OCI-LY1 (cell line): ENCODE results near the gene NACC1.

Experiments
- H2AFZ ChIP-seq: fragments of 200-600 bp; sonication (generic), shearing (Covaris generic); 2 replicates; pipeline ENCODE4 v1.6.0; 2014; ENCODE audit warnings: antibody characterized with exemption, mild to moderate bottlenecking, low read length
- H3F3A ChIP-seq: fragments of 200-600 bp; sonication (generic), shearing (Covaris generic); 2 replicates; pipeline ENCODE4 v1.6.0; 2014; ENCODE audit warnings: mild to moderate bottlenecking, antibody characterized with exemption, low read length, moderate library complexity; ENCODE audit not compliant: insufficient read depth
- H3K27ac ChIP-seq: fragments of 200-600 bp; sonication (generic); 2 replicates; pipeline ENCODE4 v1.5.1; 2014; ENCODE audit warnings: low read length, mixed run types, mild to moderate bottlenecking, low read depth; ENCODE audit not compliant: poor library complexity, severe bottlenecking
- H3K27me3 ChIP-seq: fragments of 200-600 bp; sonication (generic); 2 replicates; pipeline ENCODE4 v1.6.0; 2014; ENCODE audit warnings: antibody characterized with exemption, mild to moderate bottlenecking, low read length, moderate library complexity; ENCODE audit not compliant: insufficient read depth
- H3K36me3 ChIP-seq: fragments of 200-600 bp; sonication (generic); 2 replicates; pipeline ENCODE4 v1.6.1; 2014; ENCODE audit warnings: mild to moderate bottlenecking, antibody characterized with exemption, low read length, moderate library complexity, mixed read lengths; ENCODE audit not compliant: insufficient read depth
- H3K4me1 ChIP-seq: fragments of 200-600 bp; sonication (generic); 2 replicates; pipeline ENCODE4 v1.5.1; 2014; ENCODE audit warnings: mild to moderate bottlenecking, low read length, moderate library complexity; ENCODE audit not compliant: insufficient read depth, severe bottlenecking
- H3K4me2 ChIP-seq: fragments of 200-600 bp; sonication (generic), shearing (Covaris generic); 2 replicates; pipeline ENCODE4 v1.6.1; 2014; ENCODE audit warnings: low read length
- H3K4me3 ChIP-seq: fragments of 200-600 bp; sonication (generic); 2 replicates; pipeline ENCODE4 v1.5.1; 2014; ENCODE audit warnings: low read length, low read depth, mild to moderate bottlenecking, mixed read lengths; ENCODE audit not compliant: poor library complexity, severe bottlenecking
- H3K79me2 ChIP-seq: fragments of 200-600 bp; shearing (Covaris generic); 2 replicates; pipeline ENCODE4 v1.6.1; 2016; ENCODE audit warnings: mixed run types, low read length, mixed read lengths; ENCODE audit not compliant: insufficient read depth
- H3K9ac ChIP-seq: fragments of 200-600 bp; sonication (generic), shearing (Covaris generic); 2 replicates; pipeline ENCODE4 v1.6.1; 2014; ENCODE audit warnings: mild to moderate bottlenecking, low read length, mixed read lengths
- H3K9me2 ChIP-seq: fragments of 200-600 bp; sonication (generic), shearing (Covaris generic); 2 replicates; pipeline ENCODE4 v1.6.1; 2014; ENCODE audit warnings: low read depth, mild to moderate bottlenecking, low read length, mixed read lengths
- H3K9me3 ChIP-seq: fragments of 200-600 bp; shearing (Covaris generic); 2 replicates; pipeline ENCODE4 v1.6.1; 2014; ENCODE audit warnings: low read length, mixed read lengths
- H4K20me1 ChIP-seq: fragments of 200-600 bp; sonication (generic), shearing (Covaris generic); 2 replicates; pipeline ENCODE4 v1.6.0; 2016; ENCODE audit warnings: mild to moderate bottlenecking, low read length; ENCODE audit not compliant: insufficient read depth
- EZH2 ChIP-seq: fragments of 200-600 bp; sonication (generic), shearing (Covaris generic); IDR thresholded peaks from 2 replicates; pipeline ENCODE4 v1.8.0; 2017; ENCODE audit warnings: borderline replicate concordance, mixed run types, mild to moderate bottlenecking, antibody characterized with exemption, low read length, moderate library complexity, mixed read lengths
- TF ChIP-seq, protein P1 (sequence below): fragments of 200-600 bp; sonication (generic), shearing (Covaris generic); IDR thresholded peaks from 2 replicates; pipeline ENCODE4 v1.5.1; 2017; ENCODE audit warnings: mild to moderate bottlenecking, antibody characterized with exemption, low read length, moderate library complexity, mixed read lengths

The NACC1 gene

DNA sequence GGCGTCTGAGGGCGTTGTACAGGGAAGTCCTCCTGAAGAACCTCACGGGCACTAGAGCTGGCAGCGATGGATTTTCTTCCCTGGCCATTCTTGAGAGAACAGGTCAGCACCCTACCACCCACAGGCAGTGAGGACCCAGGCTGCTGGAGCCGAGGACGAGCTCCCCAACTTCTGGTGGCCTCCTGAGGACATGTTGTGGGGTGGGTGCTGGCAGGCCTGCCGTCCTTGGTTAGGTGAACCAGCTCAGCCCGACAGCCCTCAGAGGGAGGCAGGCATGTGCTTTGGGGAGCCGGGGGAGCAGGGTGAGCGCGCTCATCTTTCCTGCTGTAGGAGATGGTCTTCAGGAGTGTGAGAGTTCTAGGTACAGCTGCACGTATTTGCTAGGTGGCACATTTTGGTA is 30.8 kb upstream of the NACC1 start:
- Histone ChIP-seq H3K36me3 (no peaks in the 10 kb centered on the region), H3K4me2 (no peak overlapping the region), H3K9me2 (no peaks in the 10 kb centered on the region), H3K27ac (no peak overlapping the region), H3K9ac (no peak overlapping the region), H3K4me1 (no peaks in the 10 kb centered on the region), H4K20me1 (no peaks in the 10 kb centered on the region), H3F3A (no peaks in the 10 kb centered on the region), H3K9me3 (no peaks in the 10 kb centered on the region), H3K79me2 (no peaks in the 10 kb centered on the region), H2AFZ (no peak overlapping the region), H3K4me3 (no peak overlapping the region), H3K27me3 (peaks cover 29% of the 10 kb centered on the region)
- TF ChIP-seq, protein P1, sequence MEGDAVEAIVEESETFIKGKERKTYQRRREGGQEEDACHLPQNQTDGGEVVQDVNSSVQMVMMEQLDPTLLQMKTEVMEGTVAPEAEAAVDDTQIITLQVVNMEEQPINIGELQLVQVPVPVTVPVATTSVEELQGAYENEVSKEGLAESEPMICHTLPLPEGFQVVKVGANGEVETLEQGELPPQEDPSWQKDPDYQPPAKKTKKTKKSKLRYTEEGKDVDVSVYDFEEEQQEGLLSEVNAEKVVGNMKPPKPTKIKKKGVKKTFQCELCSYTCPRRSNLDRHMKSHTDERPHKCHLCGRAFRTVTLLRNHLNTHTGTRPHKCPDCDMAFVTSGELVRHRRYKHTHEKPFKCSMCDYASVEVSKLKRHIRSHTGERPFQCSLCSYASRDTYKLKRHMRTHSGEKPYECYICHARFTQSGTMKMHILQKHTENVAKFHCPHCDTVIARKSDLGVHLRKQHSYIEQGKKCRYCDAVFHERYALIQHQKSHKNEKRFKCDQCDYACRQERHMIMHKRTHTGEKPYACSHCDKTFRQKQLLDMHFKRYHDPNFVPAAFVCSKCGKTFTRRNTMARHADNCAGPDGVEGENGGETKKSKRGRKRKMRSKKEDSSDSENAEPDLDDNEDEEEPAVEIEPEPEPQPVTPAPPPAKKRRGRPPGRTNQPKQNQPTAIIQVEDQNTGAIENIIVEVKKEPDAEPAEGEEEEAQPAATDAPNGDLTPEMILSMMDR: no peak
- TF ChIP-seq EZH2: no peak

DNA sequence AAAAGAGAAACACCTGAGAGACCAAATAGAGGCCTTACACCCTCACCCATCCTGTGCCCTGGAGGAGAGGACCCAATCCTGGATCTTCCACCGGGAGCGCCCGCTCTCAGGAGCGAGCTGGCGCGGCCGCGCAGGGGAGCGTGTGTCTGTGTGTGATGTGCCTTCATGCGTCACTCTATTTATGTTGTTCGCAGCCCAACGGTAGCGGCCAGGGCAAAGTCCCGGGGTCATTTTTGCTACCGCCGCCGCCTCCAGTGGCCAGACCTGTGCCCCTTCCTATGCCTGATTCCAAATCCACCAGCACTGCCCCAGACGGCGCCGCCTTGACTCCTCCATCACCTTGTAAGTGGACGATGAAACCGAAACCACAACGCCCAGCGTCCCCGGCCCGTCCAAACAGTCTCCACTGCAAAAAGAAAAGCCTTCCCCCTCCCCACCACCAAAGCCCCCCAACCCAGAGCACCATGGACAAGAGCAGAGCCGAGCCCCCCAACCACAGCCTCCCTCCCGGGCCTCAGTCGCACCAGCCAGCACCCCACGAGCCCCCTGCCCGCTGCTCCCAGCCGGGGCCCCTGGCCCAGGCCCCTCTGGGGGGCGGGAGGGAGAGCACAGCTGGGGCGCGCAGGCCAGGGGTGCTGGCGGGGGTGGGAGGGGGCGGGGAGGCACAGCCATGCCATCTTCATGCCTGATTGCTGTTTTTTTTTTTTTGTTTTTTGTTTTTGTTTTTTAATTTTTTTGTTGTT is 30.1 kb upstream of the NACC1 start:
- no peaks in the 10 kb centered on the region for H3K36me3 ChIP-seq
- H3K9me2 ChIP-seq: no peaks in the 10 kb centered on the region
- no peak overlapping the region for H3K27ac ChIP-seq
- no peaks in the 10 kb centered on the region for H3K9me3 ChIP-seq
- no peak overlapping the region for H3K4me3 ChIP-seq
- H3K9ac ChIP-seq: no peak overlapping the region
- TF ChIP-seq, protein P1: no peak
- no peak for TF ChIP-seq EZH2
- peaks cover 26% of the 10 kb centered on the region for H3K27me3 ChIP-seq
- H2AFZ ChIP-seq: no peak overlapping the region
- no peaks in the 10 kb centered on the region for H4K20me1 ChIP-seq
- no peak overlapping the region for H3K4me2 ChIP-seq
- no peaks in the 10 kb centered on the region for H3K4me1 ChIP-seq
- H3K79me2 ChIP-seq: no peaks in the 10 kb centered on the region
- H3F3A ChIP-seq: no peaks in the 10 kb centered on the region

DNA sequence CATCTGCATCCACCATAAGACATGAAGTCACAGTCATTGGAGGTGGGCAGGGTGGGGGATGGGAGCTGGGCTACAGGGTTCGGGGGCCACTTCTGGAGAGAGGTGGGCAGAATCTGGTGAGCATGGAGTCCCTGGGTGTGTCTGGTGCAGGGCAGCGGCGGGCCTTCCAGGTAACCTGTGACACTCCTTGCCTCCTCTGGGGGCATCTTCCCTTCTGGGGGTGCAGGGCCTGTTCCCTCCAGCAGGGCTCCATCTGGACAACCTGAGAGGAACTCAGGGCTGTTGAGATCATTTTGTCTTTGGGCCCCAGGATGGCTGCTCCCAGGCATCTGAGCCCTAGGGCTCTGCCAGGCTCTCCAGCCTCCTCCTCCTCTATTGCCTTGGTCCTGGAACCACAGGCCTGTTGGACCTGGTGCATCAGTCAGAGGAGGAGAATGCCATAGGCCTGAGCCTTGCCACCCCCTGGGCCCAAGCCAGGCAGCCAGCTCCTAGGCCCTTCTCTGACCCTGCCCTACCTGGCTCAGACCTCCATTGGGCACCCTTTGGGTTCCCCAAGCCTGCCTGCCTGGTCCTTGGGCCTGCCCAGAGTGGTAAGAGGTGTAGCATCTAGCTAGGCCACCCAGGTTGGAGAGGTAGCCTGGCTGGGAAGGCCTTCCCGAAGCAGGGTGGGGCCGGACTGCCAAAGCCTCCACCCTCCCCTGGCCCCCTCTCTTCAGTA is 28.8 kb upstream of the NACC1 start:
- H3K4me2 ChIP-seq: no peak overlapping the region
- no peak overlapping the region for H3K27ac ChIP-seq
- no peaks in the 10 kb centered on the region for H3K4me1 ChIP-seq
- TF ChIP-seq, protein P1: peak; percentile 43; the same call in 1 of the 2 replicates
- no peak for TF ChIP-seq EZH2
- no peak overlapping the region for H3K9ac ChIP-seq
- H3K4me3 ChIP-seq: no peak overlapping the region
- H3K27me3 ChIP-seq: peaks cover 15% of the 10 kb centered on the region
- H3K9me3 ChIP-seq: no peaks in the 10 kb centered on the region
- H3K9me2 ChIP-seq: no peaks in the 10 kb centered on the region
- no peak overlapping the region for H2AFZ ChIP-seq
- no peaks in the 10 kb centered on the region for H3K79me2 ChIP-seq
- H3K36me3 ChIP-seq: no peaks in the 10 kb centered on the region
- no peaks in the 10 kb centered on the region for H4K20me1 ChIP-seq
- H3F3A ChIP-seq: no peaks in the 10 kb centered on the region
